HG03066 (cell line): ENCODE measurements around the gene PTPA.
A peak's percentile ranks its signal among the peaks of the same experiment; 100 is the strongest.
"Not testable (repeated sequence)": the region's sequence is repeated elsewhere in the genome, so short reads cannot be mapped to it uniquely, and the experiment has no call there.

Experiments
- ATAC-seq: cut with Tn5 transposase; IDR thresholded peaks from one replicate; pipeline ENCODE4 v1.9.1; 2021; ENCODE audit warnings: low read depth; ENCODE audit not compliant: unreplicated experiment

The PTPA gene

GRCh38 chr9:129174724-129175514 is 63.7 kb downstream of the PTPA start:
- ATAC-seq: no peak

- ATAC-seq: no peak
Observed at GRCh38 chr9:129175515-129175824, 64.3 kb downstream of the PTPA start.

GRCh38 chr9:129175825-129176633 is 64.8 kb downstream of the PTPA start:
- no peak for ATAC-seq

GRCh38 chr9:129176701-129177442 is 65.7 kb downstream of the PTPA start:
- no peak for ATAC-seq

- peak; percentile 15 for ATAC-seq
Observed at GRCh38 chr9:129177443-129177790, 66.2 kb downstream of the PTPA start.

GRCh38 chr9:129177791-129178567 is 66.8 kb downstream of the PTPA start, which contains the start of gene IER5L:
IER5L (minus strand) TSS chr9:129178261; CDS start chr9:129178052, 209 bp downstream.
- peak; percentile 72 for ATAC-seq

- ATAC-seq: no peak
Observed at GRCh38 chr9:129178568-129179382, 67.6 kb downstream of the PTPA start.

- no peak for ATAC-seq
Observed at GRCh38 chr9:129181246-129181645, 70.0 kb downstream of the PTPA start.

DNA sequence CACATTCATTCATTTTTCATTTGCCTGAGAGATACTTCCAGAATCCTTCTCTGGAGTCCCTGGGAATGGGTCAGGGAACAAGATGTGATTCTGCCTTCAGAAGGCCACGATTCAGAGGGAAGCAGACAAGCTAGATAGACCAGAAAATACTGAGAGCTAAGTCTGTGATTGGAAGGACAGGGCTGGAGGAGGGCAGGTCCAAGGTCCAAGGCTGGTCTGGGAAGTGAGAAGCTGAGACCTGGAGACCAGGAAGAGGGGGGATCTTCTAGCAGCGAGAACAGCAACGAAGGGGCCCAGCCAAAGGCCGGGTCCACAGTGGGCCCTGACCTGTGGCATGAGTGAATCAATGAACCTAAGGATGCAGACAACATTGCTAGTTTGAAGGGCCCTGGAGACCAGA is 70.9 kb downstream of the PTPA start:
- ATAC-seq: no peak

DNA sequence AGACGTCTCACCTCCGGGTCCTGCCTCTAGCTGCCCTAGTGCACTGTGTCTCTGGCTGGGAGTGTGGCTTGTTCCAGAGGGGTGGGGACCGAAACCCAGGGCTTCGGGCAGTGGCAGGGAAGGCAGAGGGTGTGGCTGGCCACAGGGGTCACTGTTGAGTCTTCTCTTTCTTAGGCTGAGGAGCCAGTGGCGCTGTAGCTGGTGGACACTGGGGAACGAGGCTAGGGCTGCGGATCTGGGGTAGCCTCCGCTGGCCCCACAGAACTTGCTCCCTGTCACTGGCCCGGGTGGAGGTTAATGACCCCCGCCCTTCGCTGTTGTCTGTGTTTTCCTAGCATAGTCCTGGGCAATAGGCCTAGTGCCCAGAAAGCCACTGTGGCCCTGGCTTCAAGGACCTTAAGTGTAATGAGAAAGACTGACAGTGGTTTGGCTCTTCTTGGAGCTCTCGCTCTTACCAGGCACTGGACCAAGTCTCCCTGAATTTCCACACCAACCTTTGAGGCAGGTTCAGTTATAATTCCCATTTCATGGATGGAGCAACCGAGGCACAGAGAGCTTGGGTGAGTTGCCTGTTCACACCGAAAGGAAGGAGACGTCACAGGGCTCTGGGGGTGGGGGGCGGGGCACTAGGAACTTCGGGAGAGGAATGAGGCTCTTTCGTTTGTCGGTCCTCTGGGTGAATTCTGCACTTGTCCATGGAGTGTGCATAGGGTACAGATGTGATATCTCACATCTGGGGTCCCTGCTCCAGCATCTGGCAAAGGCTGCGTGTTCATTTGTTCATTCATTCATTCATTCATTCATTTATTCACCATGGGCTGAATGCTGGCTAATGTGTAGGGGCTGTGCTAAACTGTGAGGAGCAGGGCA is 71.6 kb downstream of the PTPA start:
- no peak for ATAC-seq

GRCh38 chr9:129183495-129184218 is 72.4 kb downstream of the PTPA start:
- ATAC-seq: no peak

- ATAC-seq: no peak
Observed at GRCh38 chr9:129184219-129184524, 73.0 kb downstream of the PTPA start.

DNA sequence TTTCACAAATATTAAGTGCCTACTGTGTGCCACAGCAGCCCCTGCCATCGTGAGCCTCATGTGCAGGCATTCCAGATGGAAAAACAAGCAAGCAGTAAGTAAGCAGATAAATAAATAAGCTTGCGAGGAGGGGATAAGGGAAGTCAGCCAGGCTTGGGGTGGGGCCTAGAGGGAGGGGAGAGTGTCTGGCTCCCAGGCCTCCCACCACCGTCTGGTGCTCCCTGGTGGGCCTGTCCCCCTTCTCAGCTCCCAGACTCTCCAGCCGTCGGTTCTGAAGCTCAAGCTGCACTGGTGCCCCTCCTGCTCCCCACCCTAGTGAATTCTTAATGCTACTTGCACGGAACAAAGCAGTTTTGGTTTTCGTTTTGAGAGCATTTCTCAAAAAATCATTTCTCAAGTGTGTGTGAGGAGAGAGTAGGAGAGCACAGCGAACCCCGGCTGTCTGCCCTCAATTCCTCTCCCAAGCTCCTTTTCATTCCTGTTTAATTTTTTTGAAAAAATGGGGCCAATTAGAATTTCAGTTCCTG is 73.4 kb downstream of the PTPA start:
- ATAC-seq: no peak

DNA sequence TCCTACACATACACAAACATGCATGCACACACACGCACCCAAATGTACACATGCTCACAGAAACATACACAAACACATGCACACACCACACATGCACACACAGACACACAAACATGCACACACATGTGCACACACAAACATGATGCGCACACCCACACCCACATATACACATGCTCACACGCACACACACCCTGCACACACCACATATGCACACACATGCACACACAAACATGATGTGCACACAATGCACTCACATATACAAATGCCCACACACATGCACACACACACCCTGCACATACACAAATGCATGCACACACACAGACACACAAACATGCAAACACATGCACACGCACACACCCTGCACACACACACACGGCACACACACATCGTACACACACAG is 74.2 kb downstream of the PTPA start:
- no peak for ATAC-seq

DNA sequence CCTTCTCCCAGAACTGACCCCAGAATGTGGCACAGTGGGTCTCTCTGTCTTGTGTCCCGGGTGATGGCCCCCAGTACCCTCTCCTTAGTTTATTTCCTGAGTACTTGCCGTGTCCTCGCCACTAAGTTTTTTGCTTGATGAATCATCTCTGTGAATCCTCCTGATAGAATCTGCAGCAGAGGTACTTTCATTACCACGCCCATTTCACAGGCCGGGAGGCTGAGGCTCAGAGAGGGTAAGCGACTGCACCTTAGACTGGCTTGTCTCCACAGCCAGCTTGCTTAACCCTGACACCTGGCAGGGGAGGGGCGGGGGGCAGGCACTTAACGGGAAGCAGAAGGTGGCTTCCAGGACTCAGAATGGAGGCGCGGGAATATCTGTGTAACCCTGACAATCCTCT is 74.8 kb downstream of the PTPA start:
- no peak for ATAC-seq

- ATAC-seq: no peak
Observed at GRCh38 chr9:129187042-129187441, 75.8 kb downstream of the PTPA start.

- not testable (repeated sequence) for ATAC-seq
Observed at GRCh38 chr9:129189971-129190370, 78.8 kb downstream of the PTPA start.

DNA sequence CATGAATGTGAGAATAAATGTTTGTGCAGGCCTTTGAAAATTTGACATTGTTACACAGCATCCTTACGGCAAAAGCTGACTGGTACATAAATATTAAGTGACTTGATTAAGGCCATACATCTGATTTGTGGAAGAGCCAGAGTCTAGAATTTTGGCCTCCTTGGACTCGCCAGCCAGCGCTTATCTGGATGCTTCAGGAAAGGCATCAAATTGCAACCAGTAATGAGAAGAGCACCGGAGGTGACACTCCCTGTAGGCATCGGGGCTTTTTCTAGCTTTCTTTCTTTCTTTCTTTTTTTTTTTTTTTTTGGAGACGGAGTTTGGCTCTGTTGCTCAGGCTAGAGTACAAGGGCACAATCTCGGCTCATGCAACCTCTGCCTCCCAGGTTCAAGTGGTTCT is 80.0 kb downstream of the PTPA start:
- no peak for ATAC-seq
